ENCODE measurements around the gene PCMT1. TPM values are rescaled to one million over a fixed set of nuclear protein-coding genes. Genes with fewer than 3 reads are reported as not detected.
"Not testable (repeated sequence)": the region's sequence is repeated elsewhere in the genome, so short reads cannot be mapped to it uniquely, and the experiment has no call there.

The PCMT1 gene
- polyA plus RNA-seq, 1 donor (not counting 4 experiments of a cell fraction or from before 2014, with no cell fraction given): 167 TPM

- FAIRE-seq: no peak
- no peaks in the 10 kb centered on the region for H3K36me3 ChIP-seq (ENCODE audit: control insufficient read depth in 2 of 2, extremely low read depth in 1 of 2, insufficient read depth in 2 of 2, low read length in 2 of 2)
- no peak for DNase-seq (ENCODE audit: low read depth, low spot score)
- H3K9me3 ChIP-seq (ENCODE audit: control insufficient read depth, low read depth, low read length): no peaks in the 10 kb centered on the region
- H4K20me1 ChIP-seq (ENCODE audit: control insufficient read depth, extremely low read depth, insufficient read depth, low read length): no peaks in the 10 kb centered on the region
- H3K79me2 ChIP-seq (ENCODE audit: control insufficient read depth, insufficient read depth, low read length): peaks cover 83% of the 10 kb centered on the region
- no peaks in the 10 kb centered on the region for H3K9me1 ChIP-seq (ENCODE audit: control insufficient read depth, extremely low read depth, insufficient read depth, low read length)
- peaks cover 5% of the 10 kb centered on the region for H3K4me1 ChIP-seq (ENCODE audit: control insufficient read depth, extremely low read depth, insufficient read depth, low read length)
- no peak overlapping the region for H2AFZ ChIP-seq (ENCODE audit: control insufficient read depth, low read length)
- no peak overlapping the region for H3K27ac ChIP-seq (ENCODE audit: control insufficient read depth, insufficient read depth, low read length)
- H3K4me2 ChIP-seq (ENCODE audit: control insufficient read depth, extremely low read depth, insufficient read depth, low read depth, low read length): no peak overlapping the region
- TF ChIP-seq CTCF (optimal IDR thresholded peaks at IDR 0.05 in 1 of 3, IDR thresholded peaks at IDR 0.05 in 1 of 3, conservative IDR thresholded peaks at IDR 0.05 in 1 of 3; ENCODE audit: extremely low read depth in 1 of 3, insufficient read depth in 2 of 3, low read length in 3 of 3): no peak
- no peak for TF ChIP-seq EZH2 (IDR thresholded peaks at IDR 0.05; ENCODE audit: low read length)
- dilution Hi-C loops (cut with MboI; ENCODE audit: extremely low pct_ligation_motif_present, low sequenced_read_pairs): no loop called here
- H3K4me3 ChIP-seq (ENCODE audit: control insufficient read depth in 2 of 3, extremely low read depth in 1 of 3, insufficient read depth in 2 of 3, low read depth in 1 of 3, low read length in 3 of 3): no peak overlapping the region
- no peaks in the 10 kb centered on the region for H3K27me3 ChIP-seq (ENCODE audit: control insufficient read depth, extremely low read depth, insufficient read depth, low read length)
- no peak overlapping the region for H3K9ac ChIP-seq (ENCODE audit: control insufficient read depth, extremely low read depth, insufficient read depth, low read length)
Measured at GRCh38 chr6:149752600-149753373, 3.2 kb downstream of the PCMT1 start.

GRCh38 chr6:149753374-149753637 lies 3.8 kb downstream of the PCMT1 start:
- H4K20me1 ChIP-seq (ENCODE audit: control insufficient read depth, extremely low read depth, insufficient read depth, low read length); FAIRE-seq; H3K36me3 ChIP-seq (ENCODE audit: control insufficient read depth in 2 of 2, extremely low read depth in 1 of 2, insufficient read depth in 2 of 2, low read length in 2 of 2); dilution Hi-C loops (cut with MboI; ENCODE audit: extremely low pct_ligation_motif_present, low sequenced_read_pairs); H3K27me3 ChIP-seq (ENCODE audit: control insufficient read depth, extremely low read depth, insufficient read depth, low read length); H3K4me2 ChIP-seq (ENCODE audit: control insufficient read depth, extremely low read depth, insufficient read depth, low read depth, low read length); H3K4me3 ChIP-seq (ENCODE audit: control insufficient read depth in 2 of 3, extremely low read depth in 1 of 3, insufficient read depth in 2 of 3, low read depth in 1 of 3, low read length in 3 of 3); H3K9ac ChIP-seq (ENCODE audit: control insufficient read depth, extremely low read depth, insufficient read depth, low read length); H3K4me1 ChIP-seq (ENCODE audit: control insufficient read depth, extremely low read depth, insufficient read depth, low read length); H3K9me3 ChIP-seq (ENCODE audit: control insufficient read depth, low read depth, low read length); H2AFZ ChIP-seq (ENCODE audit: control insufficient read depth, low read length); H3K27ac ChIP-seq (ENCODE audit: control insufficient read depth, insufficient read depth, low read length); H3K9me1 ChIP-seq (ENCODE audit: control insufficient read depth, extremely low read depth, insufficient read depth, low read length); DNase-seq (ENCODE audit: low read depth, low spot score): not testable (repeated sequence)
- H3K79me2 ChIP-seq (ENCODE audit: control insufficient read depth, insufficient read depth, low read length): peaks cover 86% of the 10 kb centered on the region

GRCh38 chr6:149754548-149754947 lies 5.0 kb downstream of the PCMT1 start:
- no peaks in the 10 kb centered on the region for H3K9me1 ChIP-seq (ENCODE audit: control insufficient read depth, extremely low read depth, insufficient read depth, low read length)
- H3K79me2 ChIP-seq (ENCODE audit: control insufficient read depth, insufficient read depth, low read length): peaks cover 98% of the 10 kb centered on the region
- dilution Hi-C loops (cut with MboI; ENCODE audit: extremely low pct_ligation_motif_present, low sequenced_read_pairs): no loop called here
- H4K20me1 ChIP-seq (ENCODE audit: control insufficient read depth, extremely low read depth, insufficient read depth, low read length): no peaks in the 10 kb centered on the region
- H3K9me3 ChIP-seq (ENCODE audit: control insufficient read depth, low read depth, low read length): no peaks in the 10 kb centered on the region
- no peak for DNase-seq (ENCODE audit: low read depth, low spot score)
- no peak overlapping the region for H3K9ac ChIP-seq (ENCODE audit: control insufficient read depth, extremely low read depth, insufficient read depth, low read length)
- TF ChIP-seq CTCF (optimal IDR thresholded peaks at IDR 0.05 in 1 of 3, IDR thresholded peaks at IDR 0.05 in 1 of 3, conservative IDR thresholded peaks at IDR 0.05 in 1 of 3; ENCODE audit: extremely low read depth in 1 of 3, insufficient read depth in 2 of 3, low read length in 3 of 3) (no peak), EZH2 (IDR thresholded peaks at IDR 0.05; ENCODE audit: low read length) (no peak)
- no peaks in the 10 kb centered on the region for H3K36me3 ChIP-seq (ENCODE audit: control insufficient read depth in 2 of 2, extremely low read depth in 1 of 2, insufficient read depth in 2 of 2, low read length in 2 of 2)
- no peak overlapping the region for H3K4me2 ChIP-seq (ENCODE audit: control insufficient read depth, extremely low read depth, insufficient read depth, low read depth, low read length)
- H3K27me3 ChIP-seq (ENCODE audit: control insufficient read depth, extremely low read depth, insufficient read depth, low read length): no peaks in the 10 kb centered on the region
- no peak overlapping the region for H3K4me3 ChIP-seq (ENCODE audit: control insufficient read depth in 2 of 3, extremely low read depth in 1 of 3, insufficient read depth in 2 of 3, low read depth in 1 of 3, low read length in 3 of 3)
- FAIRE-seq: no peak
- no peak overlapping the region for H2AFZ ChIP-seq (ENCODE audit: control insufficient read depth, low read length)
- no peak overlapping the region for H3K27ac ChIP-seq (ENCODE audit: control insufficient read depth, insufficient read depth, low read length)
- peaks cover 5% of the 10 kb centered on the region for H3K4me1 ChIP-seq (ENCODE audit: control insufficient read depth, extremely low read depth, insufficient read depth, low read length)
